B cell (primary cell): ENCODE measurements around the gene GOLGA1. TPM values are rescaled to one million over a fixed set of nuclear protein-coding genes. Genes with fewer than 3 reads are reported as not detected.

Experiments
- ATAC-seq: fragments of 200-7000 bp; cut with Tn5 transposase; one replicate; pipeline ENCODE4 v1.10.0; 2021; ENCODE audit warnings: low read depth, mild to moderate bottlenecking, moderate number of reproducible peaks, moderate library complexity
- CTCF ChIA-PET: fragments of 350-600 bp; sonication (Branson Sonifier 250); formaldehyde crosslinking; loops from one replicate; lab custom pipeline; 2021; ENCODE audit warnings: antibody characterized with exemption, inconsistent platforms; lab: Charles Lee
- POLR2A ChIA-PET: fragments of 350-600 bp; sonication (Branson Sonifier 250); formaldehyde crosslinking; loops from one replicate; lab custom pipeline; 2021; ENCODE audit warnings: antibody characterized with exemption; lab: Charles Lee
- DNase-seq: peaks from one replicate; pipeline ENCODE4 v3.0.0; 2013
- H2AFZ ChIP-seq: 2 replicates; pipeline ENCODE4 v1.6.1; 2012; ENCODE audit warnings: mild to moderate bottlenecking, low read depth, low read length; ENCODE audit not compliant: insufficient read depth, poor library complexity, severe bottlenecking
- H3K27ac ChIP-seq, 2 donors: 1 replicate in 1 of 2; 2 replicates in 1 of 2; pipeline ENCODE4 v1.5.1; 2012 to 2013; ENCODE audit warnings: low read length in 2 of 2, mild to moderate bottlenecking in 2 of 2, moderate library complexity in 1 of 2
- H3K27me3 ChIP-seq, 4 experiments: fragments of 200-600 bp in 1 of 4; sonication (generic) in 1 of 4; replicated peaks in 1 of 4; 1 replicate in 2 of 4; 2 replicates in 2 of 4; pipeline versions ENCODE4 v1.6.1 to v1.7.0; 2013 to 2016; ENCODE audit warnings: low read length in 3 of 4, mild to moderate bottlenecking in 2 of 4, mixed read lengths in 1 of 4, moderate library complexity in 1 of 4; ENCODE audit not compliant: insufficient read depth in 4 of 4, control insufficient read depth in 3 of 4; ENCODE audit errors: control extremely low read depth in 1 of 4
- H3K36me3 ChIP-seq, 2 experiments: replicated peaks in 1 of 2; 1 replicate in 1 of 2; 2 replicates in 1 of 2; pipeline versions ENCODE4 v1.6.1 to v1.7.1; 2013; ENCODE audit warnings: low read length in 1 of 2; ENCODE audit not compliant: insufficient read depth in 2 of 2, control insufficient read depth in 1 of 2; ENCODE audit errors: control extremely low read depth in 1 of 2, extremely low read depth in 1 of 2
- H3K4me1 ChIP-seq, 2 donors: fragments of 200-600 bp in 1 of 2; sonication (generic) in 1 of 2; 1 replicate in 1 of 2; 2 replicates in 1 of 2; pipeline versions ENCODE4 v1.5.1 to v1.6.1; 2013 to 2017; ENCODE audit warnings: low read length in 2 of 2; ENCODE audit not compliant: control insufficient read depth in 2 of 2, insufficient read depth in 2 of 2
- H3K4me2 ChIP-seq: replicated peaks from 2 replicates; pipeline ENCODE3; 2012; ENCODE audit warnings: mild to moderate bottlenecking, low read depth, low read length; ENCODE audit not compliant: poor library complexity, severe bottlenecking
- H3K4me3 ChIP-seq, 5 experiments: fragments of 200-600 bp in 1 of 5; sonication (generic) in 1 of 5; 1 replicate in 3 of 5; 2 replicates in 2 of 5; pipeline versions ENCODE4 v1.5.1 to v1.7.0; 2011 to 2016; ENCODE audit warnings: low read length in 4 of 5, mild to moderate bottlenecking in 4 of 5, low read depth in 2 of 5, control low read depth in 1 of 5, moderate library complexity in 1 of 5; ENCODE audit not compliant: insufficient read depth in 1 of 5; ENCODE audit errors: control extremely low read depth in 1 of 5, extremely low read depth in 1 of 5
- H3K79me2 ChIP-seq: fragments of 200-600 bp; sonication (generic); one replicate; pipeline ENCODE4 v1.6.0; 2016; ENCODE audit warnings: low read length; ENCODE audit not compliant: control insufficient read depth, insufficient read depth
- H3K9ac ChIP-seq: fragments of 200-600 bp; sonication (generic); 2 replicates; pipeline ENCODE4 v1.6.1; 2017; ENCODE audit warnings: mild to moderate bottlenecking, low read length, moderate library complexity
- H3K9me3 ChIP-seq, 3 donors: one replicate each; pipeline versions ENCODE4 v1.6.1 to v1.7.1; 2013; ENCODE audit warnings: low read length in 2 of 3; ENCODE audit not compliant: control insufficient read depth in 2 of 3, insufficient read depth in 1 of 3; ENCODE audit errors: control extremely low read depth in 1 of 3
- H4K20me1 ChIP-seq: 2 replicates; pipeline ENCODE4 v1.6.0; 2012; ENCODE audit warnings: mild to moderate bottlenecking, low read length; ENCODE audit not compliant: insufficient read depth, control insufficient read depth, poor library complexity, severe bottlenecking
- H3K27ac Mint-ChIP-seq: one replicate; pipeline ENCODE4 v1.8.0; 2021; ENCODE audit warnings: mixed read lengths
- H3K27me3 Mint-ChIP-seq: one replicate; pipeline ENCODE4 v1.8.0; 2021; ENCODE audit warnings: mixed read lengths
- H3K4me1 Mint-ChIP-seq: one replicate; pipeline ENCODE4 v1.8.0; 2021; ENCODE audit warnings: mixed read lengths
- H3K4me3 Mint-ChIP-seq: one replicate; pipeline ENCODE4 v1.8.0; 2021; ENCODE audit warnings: mixed read lengths
- H3K9me3 Mint-ChIP-seq: one replicate; pipeline ENCODE4 v1.8.0; 2022; ENCODE audit warnings: mixed read lengths; ENCODE audit not compliant: insufficient read depth
- CTCF ChIP-seq: fragments of 200-600 bp; IDR thresholded peaks from one replicate; pipeline ENCODE4 v1.8.0; 2022; ENCODE audit warnings: antibody characterized with exemption, mild to moderate bottlenecking
- EZH2 ChIP-seq: IDR thresholded peaks from 2 replicates; pipeline ENCODE4 v1.6.1; 2012; ENCODE audit warnings: borderline replicate concordance, low read depth, mild to moderate bottlenecking, moderate library complexity, low read length; ENCODE audit not compliant: insufficient read depth, poor library complexity, severe bottlenecking
- WGBS: methylation state at CpG from one replicate; pipeline ENCODE4 v1.1.5; 2013; ENCODE audit warnings: missing lambda C conversion rate; ENCODE audit not compliant: insufficient coverage; 5-methylcytosine and 5-hydroxymethylcytosine counted together
- intact Hi-C: fragments of 100-400 bp; cut with micrococcal nuclease; formaldehyde crosslinking; loops from one replicate; pipeline ENCODE4 v1.10.0; 2022
- polyA plus RNA-seq: library from polyadenylated mRNA; depleted of rRNA; stranded (reverse); fragments of >200 nt; gene quantifications from 2 replicates; pipeline ENCODE4 v1.2.3, GENCODE V29; 2012
- total RNA-seq, 2 donors: library from RNA; stranded (reverse); fragments of 120-200 nt in 1 of 2; gene quantifications; 1 replicate in 1 of 2; 2 replicates in 1 of 2; pipeline versions ENCODE4 v1.2.3 to v1.2.4, GENCODE V29; 2013 to 2022

GOLGA1 gene
- total and polyA plus RNA-seq, 2 donors (not counting 1 experiment from before 2014, with no cell fraction given): 13.4 to 26.2 TPM

- Histone ChIP-seq H3K27me3 (no peaks in the 10 kb centered on the region), H3K27ac (no peak overlapping the region), H3K4me2 (no peak overlapping the region), H3K4me1 (peaks cover 15% of the 10 kb centered on the region in 2 donors), H3K36me3 (no peaks in the 10 kb centered on the region), H3K79me2 (no peaks in the 10 kb centered on the region), H3K9ac (no peak overlapping the region), H3K4me3 (no peak overlapping the region), H4K20me1 (no peaks in the 10 kb centered on the region), H3K9me3 (no peaks in the 10 kb centered on the region), H2AFZ (no peak overlapping the region)
- ATAC-seq (no peak), DNase-seq (no peak)
- no peaks in the 10 kb centered on the region for H3K9me3 Mint-ChIP-seq
- ChIA-PET CTCF (no interaction called here), POLR2A (no interaction called here)
- H3K4me3 Mint-ChIP-seq: no peak overlapping the region
- WGBS: 89% methylated on average over 2 of the region's 2 CpGs
- TF ChIP-seq CTCF (no peak), EZH2 (no peak)
- H3K27ac Mint-ChIP-seq: no peak overlapping the region
- no peaks in the 10 kb centered on the region for H3K27me3 Mint-ChIP-seq
- intact Hi-C loops: loop anchor here (10.0 kb wide), 1 partner anchor 105 kb away; no protein-coding TSS in a partner anchor
- H3K4me1 Mint-ChIP-seq: peaks cover 13% of the 10 kb centered on the region
These were observed 8.5 kb upstream of the GOLGA1 start for GRCh38 chr9:124949387-124949786.

GRCh38 chr9:124947727-124948391 is 7.0 kb upstream of the GOLGA1 start:
- no peaks in the 10 kb centered on the region for H4K20me1 ChIP-seq
- no peak overlapping the region for H3K27ac Mint-ChIP-seq
- ChIA-PET POLR2A (no interaction called here), CTCF (no interaction called here)
- no peak overlapping the region for H3K4me2 ChIP-seq
- no peak overlapping the region for H3K4me3 Mint-ChIP-seq
- peaks cover 15% of the 10 kb centered on the region in 2 donors for H3K4me1 ChIP-seq
- H3K79me2 ChIP-seq: no peaks in the 10 kb centered on the region
- H2AFZ ChIP-seq: no peak overlapping the region
- intact Hi-C loops: loop anchor here (10.0 kb wide), 1 partner anchor 107 kb away; no protein-coding TSS in a partner anchor
- H3K4me1 Mint-ChIP-seq: peaks cover 13% of the 10 kb centered on the region
- no peaks in the 10 kb centered on the region for H3K9me3 Mint-ChIP-seq
- TF ChIP-seq EZH2: no peak
- TF ChIP-seq CTCF: no peak
- DNase-seq (no peak), ATAC-seq (no peak)
- H3K27ac ChIP-seq: no peak overlapping the region
- WGBS: no CpG with 5 or more reads among the region's 5 CpGs
- no peak overlapping the region for H3K9ac ChIP-seq
- no peaks in the 10 kb centered on the region for H3K27me3 ChIP-seq
- no peaks in the 10 kb centered on the region for H3K27me3 Mint-ChIP-seq
- H3K9me3 ChIP-seq: no peaks in the 10 kb centered on the region
- no peak overlapping the region for H3K4me3 ChIP-seq
- H3K36me3 ChIP-seq: no peaks in the 10 kb centered on the region
